ENCODE measurements around the gene CELF3. TPM values are rescaled to one million over a fixed set of nuclear protein-coding genes. Genes with fewer than 3 reads are reported as not detected.

Gene CELF3
- total and polyA plus RNA-seq, 2 of the 13 experiments (the other 11 are each of a cell fraction or from before 2014, with no cell fraction given) = not detected

DNA sequence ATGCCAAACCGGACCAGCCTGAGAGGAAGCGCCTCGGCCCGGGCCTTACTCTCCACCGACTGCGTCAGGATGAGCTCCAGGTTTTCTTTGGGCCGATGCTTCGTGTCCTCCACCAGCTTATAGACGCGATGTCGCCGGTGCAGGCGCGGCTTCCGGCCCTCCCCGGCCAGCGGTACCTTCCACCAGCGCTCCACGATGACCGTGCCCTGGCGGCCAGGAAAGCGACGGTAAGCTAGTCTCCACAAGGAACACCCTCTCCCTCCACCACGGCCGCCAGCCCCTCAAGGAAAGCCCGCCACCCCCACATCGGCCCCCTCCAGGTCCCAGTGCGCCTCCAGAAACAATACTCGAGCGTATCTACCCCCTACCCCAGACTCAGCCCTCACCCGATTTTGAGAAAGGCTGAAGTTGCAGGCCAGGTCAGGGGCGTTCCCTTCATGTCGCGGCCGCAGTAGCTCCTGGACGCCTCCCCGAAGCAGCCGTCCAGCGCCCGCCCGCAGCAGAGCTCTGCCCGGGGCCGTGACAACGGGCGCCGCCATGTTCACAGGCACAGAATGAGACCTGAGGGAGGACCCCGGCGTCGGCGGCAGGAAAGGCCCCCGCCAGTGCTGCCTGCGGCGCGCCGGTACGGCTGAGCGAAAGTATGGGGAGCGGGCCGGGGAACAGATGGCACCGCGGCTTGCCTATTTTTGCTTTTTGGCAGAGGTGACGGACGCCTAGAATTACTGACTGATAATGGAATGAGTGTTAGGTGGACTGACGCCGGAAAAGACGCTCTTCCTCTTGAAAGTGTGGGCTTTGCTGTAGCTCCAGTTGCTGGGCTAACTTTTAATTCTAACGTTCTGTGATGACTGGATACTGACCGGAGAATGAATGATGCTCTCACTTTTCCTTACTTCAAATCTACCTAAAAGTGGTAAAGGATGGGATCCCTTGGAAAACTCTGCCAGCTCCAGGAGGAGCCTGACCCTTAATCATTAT is 46.6 kb upstream of the CELF3 start, which contains the start of gene MRPL9 (continued):
- TF ChIP-seq ZNF562 (CRISPR knock-in tag; IDR thresholded peaks at IDR 0.05; ENCODE audit: borderline replicate concordance) (no peak), ZSCAN12 (CRISPR knock-in tag; IDR thresholded peaks at IDR 0.05) (0 out of 2 replicates have a peak, but pooled peaks have one; percentile 31), HNRNPK (IDR thresholded peaks at IDR 0.05; ENCODE audit: low read depth, low read length, poor library complexity, severe bottlenecking) (no peak), SP140L (CRISPR knock-in tag; IDR thresholded peaks at IDR 0.05; ENCODE audit: borderline replicate concordance) (no peak), KDM6A (CRISPR knock-in tag; IDR thresholded peaks at IDR 0.05; ENCODE audit: low read depth) (no peak), MAFK (conservative IDR thresholded peaks at IDR 0.05 in 1 of 2, IDR thresholded peaks at IDR 0.05 in 1 of 2; ENCODE audit: low read length in 2 of 2) (no peak; a peak in 1 of 4 replicates), TBX2 (CRISPR knock-in tag; IDR thresholded peaks at IDR 0.05; ENCODE audit: borderline replicate concordance) (peak; percentile 87), AKAP8 (CRISPR knock-in tag; IDR thresholded peaks at IDR 0.05) (no peak; the same call in 1 of the 2 replicates), ZNF460 (CRISPR knock-in tag; IDR thresholded peaks at IDR 0.05; ENCODE audit: borderline replicate concordance) (no peak), TOPORS (CRISPR knock-in tag; IDR thresholded peaks at IDR 0.05) (peak; percentile 82; the same call in 1 of the 2 replicates), SMAD3 (CRISPR knock-in tag; IDR thresholded peaks at IDR 0.05) (peak; percentile 66; the same call in 1 of the 2 replicates), TCF7L2 (IDR thresholded peaks at IDR 0.05; ENCODE audit: low read depth, low read length) (no peak), YEATS2 (CRISPR knock-in tag; IDR thresholded peaks at IDR 0.05; ENCODE audit: borderline replicate concordance) (peak; percentile 91), ZFYVE20 (CRISPR knock-in tag; IDR thresholded peaks at IDR 0.05; ENCODE audit: borderline replicate concordance, low read depth) (no peak), PHF20 (CRISPR knock-in tag; IDR thresholded peaks at IDR 0.05) (peak; percentile 99), ELF4 (CRISPR knock-in tag; IDR thresholded peaks at IDR 0.05; ENCODE audit: borderline replicate concordance) (no peak), ONECUT2 (CRISPR knock-in tag; IDR thresholded peaks at IDR 0.05) (no peak)
- TF ChIP-seq, protein P1, sequence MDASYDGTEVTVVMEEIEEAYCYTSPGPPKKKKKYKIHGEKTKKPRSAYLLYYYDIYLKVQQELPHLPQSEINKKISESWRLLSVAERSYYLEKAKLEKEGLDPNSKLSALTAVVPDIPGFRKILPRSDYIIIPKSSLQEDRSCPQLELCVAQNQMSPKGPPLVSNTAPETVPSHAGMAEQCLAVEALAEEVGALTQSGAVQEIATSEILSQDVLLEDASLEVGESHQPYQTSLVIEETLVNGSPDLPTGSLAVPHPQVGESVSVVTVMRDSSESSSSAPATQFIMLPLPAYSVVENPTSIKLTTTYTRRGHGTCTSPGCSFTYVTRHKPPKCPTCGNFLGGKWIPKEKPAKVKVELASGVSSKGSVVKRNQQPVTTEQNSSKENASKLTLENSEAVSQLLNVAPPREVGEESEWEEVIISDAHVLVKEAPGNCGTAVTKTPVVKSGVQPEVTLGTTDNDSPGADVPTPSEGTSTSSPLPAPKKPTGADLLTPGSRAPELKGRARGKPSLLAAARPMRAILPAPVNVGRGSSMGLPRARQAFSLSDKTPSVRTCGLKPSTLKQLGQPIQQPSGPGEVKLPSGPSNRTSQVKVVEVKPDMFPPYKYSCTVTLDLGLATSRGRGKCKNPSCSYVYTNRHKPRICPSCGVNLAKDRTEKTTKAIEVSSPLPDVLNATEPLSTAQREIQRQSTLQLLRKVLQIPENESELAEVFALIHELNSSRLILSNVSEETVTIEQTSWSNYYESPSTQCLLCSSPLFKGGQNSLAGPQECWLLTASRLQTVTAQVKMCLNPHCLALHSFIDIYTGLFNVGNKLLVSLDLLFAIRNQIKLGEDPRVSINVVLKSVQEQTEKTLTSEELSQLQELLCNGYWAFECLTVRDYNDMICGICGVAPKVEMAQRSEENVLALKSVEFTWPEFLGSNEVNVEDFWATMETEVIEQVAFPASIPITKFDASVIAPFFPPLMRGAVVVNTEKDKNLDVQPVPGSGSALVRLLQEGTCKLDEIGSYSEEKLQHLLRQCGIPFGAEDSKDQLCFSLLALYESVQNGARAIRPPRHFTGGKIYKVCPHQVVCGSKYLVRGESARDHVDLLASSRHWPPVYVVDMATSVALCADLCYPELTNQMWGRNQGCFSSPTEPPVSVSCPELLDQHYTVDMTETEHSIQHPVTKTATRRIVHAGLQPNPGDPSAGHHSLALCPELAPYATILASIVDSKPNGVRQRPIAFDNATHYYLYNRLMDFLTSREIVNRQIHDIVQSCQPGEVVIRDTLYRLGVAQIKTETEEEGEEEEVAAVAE (CRISPR knock-in tag; IDR thresholded peaks at IDR 0.05; ENCODE audit: borderline replicate concordance) = peak; percentile 57; the same call in 1 of the 2 replicates
- TF ChIP-seq, protein P2, sequence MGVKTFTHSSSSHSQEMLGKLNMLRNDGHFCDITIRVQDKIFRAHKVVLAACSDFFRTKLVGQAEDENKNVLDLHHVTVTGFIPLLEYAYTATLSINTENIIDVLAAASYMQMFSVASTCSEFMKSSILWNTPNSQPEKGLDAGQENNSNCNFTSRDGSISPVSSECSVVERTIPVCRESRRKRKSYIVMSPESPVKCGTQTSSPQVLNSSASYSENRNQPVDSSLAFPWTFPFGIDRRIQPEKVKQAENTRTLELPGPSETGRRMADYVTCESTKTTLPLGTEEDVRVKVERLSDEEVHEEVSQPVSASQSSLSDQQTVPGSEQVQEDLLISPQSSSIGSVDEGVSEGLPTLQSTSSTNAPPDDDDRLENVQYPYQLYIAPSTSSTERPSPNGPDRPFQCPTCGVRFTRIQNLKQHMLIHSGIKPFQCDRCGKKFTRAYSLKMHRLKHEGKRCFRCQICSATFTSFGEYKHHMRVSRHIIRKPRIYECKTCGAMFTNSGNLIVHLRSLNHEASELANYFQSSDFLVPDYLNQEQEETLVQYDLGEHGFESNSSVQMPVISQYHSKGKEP (CRISPR knock-in tag; IDR thresholded peaks at IDR 0.05) = no peak
- TF ChIP-seq, protein P3, sequence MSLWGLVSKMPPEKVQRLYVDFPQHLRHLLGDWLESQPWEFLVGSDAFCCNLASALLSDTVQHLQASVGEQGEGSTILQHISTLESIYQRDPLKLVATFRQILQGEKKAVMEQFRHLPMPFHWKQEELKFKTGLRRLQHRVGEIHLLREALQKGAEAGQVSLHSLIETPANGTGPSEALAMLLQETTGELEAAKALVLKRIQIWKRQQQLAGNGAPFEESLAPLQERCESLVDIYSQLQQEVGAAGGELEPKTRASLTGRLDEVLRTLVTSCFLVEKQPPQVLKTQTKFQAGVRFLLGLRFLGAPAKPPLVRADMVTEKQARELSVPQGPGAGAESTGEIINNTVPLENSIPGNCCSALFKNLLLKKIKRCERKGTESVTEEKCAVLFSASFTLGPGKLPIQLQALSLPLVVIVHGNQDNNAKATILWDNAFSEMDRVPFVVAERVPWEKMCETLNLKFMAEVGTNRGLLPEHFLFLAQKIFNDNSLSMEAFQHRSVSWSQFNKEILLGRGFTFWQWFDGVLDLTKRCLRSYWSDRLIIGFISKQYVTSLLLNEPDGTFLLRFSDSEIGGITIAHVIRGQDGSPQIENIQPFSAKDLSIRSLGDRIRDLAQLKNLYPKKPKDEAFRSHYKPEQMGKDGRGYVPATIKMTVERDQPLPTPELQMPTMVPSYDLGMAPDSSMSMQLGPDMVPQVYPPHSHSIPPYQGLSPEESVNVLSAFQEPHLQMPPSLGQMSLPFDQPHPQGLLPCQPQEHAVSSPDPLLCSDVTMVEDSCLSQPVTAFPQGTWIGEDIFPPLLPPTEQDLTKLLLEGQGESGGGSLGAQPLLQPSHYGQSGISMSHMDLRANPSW (CRISPR knock-in tag; IDR thresholded peaks at IDR 0.05; ENCODE audit: borderline replicate concordance) = no peak; the same call in 1 of the 2 replicates
